Dendritic cell treated with granulocyte-macrophage colony-stimulating factor and Interleukin-4, amounts not matched to agents 40 ng/mL and 50 ng/mL, for 4 days (primary cell): ENCODE measurements around the gene DDX56.

Experiments used
- H3K27ac Mint-ChIP-seq: one replicate; pipeline ENCODE4 v1.8.0; 2022; ENCODE audit warnings: mild to moderate bottlenecking, mixed read lengths
- H3K27me3 Mint-ChIP-seq: one replicate; pipeline ENCODE4 v1.8.0; 2022; ENCODE audit warnings: mild to moderate bottlenecking, mixed read lengths
- H3K36me3 Mint-ChIP-seq: one replicate; pipeline ENCODE4 v1.8.0; 2022; ENCODE audit warnings: low read depth, mixed read lengths
- H3K4me1 Mint-ChIP-seq: one replicate; pipeline ENCODE4 v1.8.0; 2022; ENCODE audit warnings: low read depth, mixed read lengths
- H3K4me3 Mint-ChIP-seq: one replicate; pipeline ENCODE4 v1.8.0; 2022; ENCODE audit warnings: mild to moderate bottlenecking, moderate library complexity, mixed read lengths
- H3K9me3 Mint-ChIP-seq: one replicate; pipeline ENCODE4 v1.8.0; 2022; ENCODE audit warnings: mixed read lengths
- intact Hi-C: fragments of 100-400 bp; cut with micrococcal nuclease; formaldehyde crosslinking; loops from one replicate; pipeline ENCODE4 v1.15.0; 2022

DDX56 gene, protein sequence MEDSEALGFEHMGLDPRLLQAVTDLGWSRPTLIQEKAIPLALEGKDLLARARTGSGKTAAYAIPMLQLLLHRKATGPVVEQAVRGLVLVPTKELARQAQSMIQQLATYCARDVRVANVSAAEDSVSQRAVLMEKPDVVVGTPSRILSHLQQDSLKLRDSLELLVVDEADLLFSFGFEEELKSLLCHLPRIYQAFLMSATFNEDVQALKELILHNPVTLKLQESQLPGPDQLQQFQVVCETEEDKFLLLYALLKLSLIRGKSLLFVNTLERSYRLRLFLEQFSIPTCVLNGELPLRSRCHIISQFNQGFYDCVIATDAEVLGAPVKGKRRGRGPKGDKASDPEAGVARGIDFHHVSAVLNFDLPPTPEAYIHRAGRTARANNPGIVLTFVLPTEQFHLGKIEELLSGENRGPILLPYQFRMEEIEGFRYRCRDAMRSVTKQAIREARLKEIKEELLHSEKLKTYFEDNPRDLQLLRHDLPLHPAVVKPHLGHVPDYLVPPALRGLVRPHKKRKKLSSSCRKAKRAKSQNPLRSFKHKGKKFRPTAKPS

DNA sequence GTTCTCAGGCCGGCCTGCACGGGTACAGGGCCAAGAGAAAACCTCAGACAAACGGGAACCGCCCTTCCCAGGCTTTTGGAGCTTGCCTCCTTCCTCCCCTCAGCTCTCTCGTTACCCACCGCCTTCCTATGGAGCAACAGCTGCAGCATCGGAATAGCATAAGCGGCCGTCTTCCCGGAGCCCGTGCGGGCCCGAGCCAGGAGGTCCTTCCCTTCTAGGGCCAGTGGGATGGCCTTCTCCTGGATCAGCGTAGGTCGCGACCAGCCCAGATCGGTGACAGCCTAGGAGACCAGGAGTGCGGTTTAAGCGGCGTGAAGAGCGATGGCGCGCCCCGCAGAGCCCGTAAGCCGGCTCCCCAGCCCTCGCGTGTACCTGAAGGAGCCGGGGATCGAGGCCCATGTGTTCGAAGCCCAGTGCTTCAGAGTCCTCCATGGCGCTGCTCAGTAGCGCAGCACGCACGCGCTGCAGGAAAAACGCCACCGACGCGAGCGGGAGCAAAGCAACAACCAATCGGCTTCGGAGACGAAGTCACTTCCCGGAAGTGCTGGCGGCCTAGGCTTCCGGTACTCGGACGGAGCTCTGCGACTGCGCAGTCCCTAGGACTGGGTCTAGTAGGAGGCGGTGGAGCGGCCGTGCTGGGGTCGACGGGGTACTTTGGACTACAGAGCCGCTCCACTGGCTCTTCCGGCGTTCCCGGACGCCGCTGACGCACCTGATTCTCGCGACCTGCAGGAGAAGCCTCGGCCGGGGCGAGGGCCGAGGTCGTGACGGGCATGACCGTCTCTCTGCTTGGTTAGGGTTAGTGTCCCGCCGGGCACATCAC is at the start of gene DDX56:
Gene DDX56 (minus strand): TSS at position 445 of the 823 bp plus-strand sequence. CDS start 13 bp downstream, at position 432.
- H3K36me3 Mint-ChIP-seq, result peaks cover 89% of the 10 kb centered on the region
- peaks cover 26% of the 10 kb centered on the region for H3K4me1 Mint-ChIP-seq
- H3K9me3 Mint-ChIP-seq, result no peaks in the 10 kb centered on the region
- peak within 1 kb of the TSS; percentile 84 for H3K4me3 Mint-ChIP-seq
- H3K27me3 Mint-ChIP-seq, result no peaks in the 10 kb centered on the region
- intact Hi-C loops, result no loop called here
- peak within 1 kb of the TSS; percentile 92 for H3K27ac Mint-ChIP-seq

DNA sequence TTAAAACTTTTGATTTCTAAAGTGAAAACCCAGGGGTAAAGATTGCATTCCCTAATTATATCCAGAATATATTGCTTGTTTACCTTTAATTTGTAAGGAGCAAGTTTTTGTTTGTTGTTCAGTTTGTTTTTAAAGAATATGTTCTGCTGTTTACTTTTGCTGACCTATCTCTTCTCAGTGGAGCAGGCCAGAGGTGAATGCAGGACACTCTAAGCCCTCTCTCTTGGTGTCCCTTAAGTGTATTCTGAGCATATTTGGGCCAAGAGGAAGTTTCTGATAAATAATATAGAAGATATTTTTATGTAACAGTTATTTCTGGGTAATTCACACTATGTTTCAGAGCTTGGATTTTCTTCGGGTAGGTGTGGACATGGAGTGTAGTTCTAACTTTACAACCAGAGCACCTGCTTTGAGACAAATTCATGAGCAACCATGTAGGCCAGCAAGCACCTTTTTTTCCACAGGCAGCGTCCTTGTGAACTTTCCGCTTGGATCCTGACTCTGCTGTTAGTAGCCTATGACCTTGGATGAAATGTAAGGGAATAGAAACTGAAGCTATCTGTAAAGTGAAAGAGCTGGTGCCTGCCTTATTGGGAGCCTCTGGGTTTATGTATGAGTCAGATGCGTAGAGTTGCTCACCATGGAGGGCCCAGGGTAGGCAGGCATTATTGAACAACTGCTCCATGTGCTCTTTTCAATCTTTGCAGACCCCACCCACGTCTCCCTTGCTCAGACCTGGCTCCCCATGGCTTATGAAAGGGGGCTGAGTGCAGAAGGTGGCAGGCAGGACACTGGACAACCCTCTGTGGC is 48.8 kb upstream of the DDX56 start:
- Mint-ChIP-seq H3K27ac (peak overlapping the region; percentile 91), H3K4me3 (no peak overlapping the region), H3K27me3 (no peaks in the 10 kb centered on the region), H3K4me1 (peaks cover 63% of the 10 kb centered on the region), H3K36me3 (peaks cover 79% of the 10 kb centered on the region), H3K9me3 (no peaks in the 10 kb centered on the region)
- intact Hi-C loops, result no loop called here

DNA sequence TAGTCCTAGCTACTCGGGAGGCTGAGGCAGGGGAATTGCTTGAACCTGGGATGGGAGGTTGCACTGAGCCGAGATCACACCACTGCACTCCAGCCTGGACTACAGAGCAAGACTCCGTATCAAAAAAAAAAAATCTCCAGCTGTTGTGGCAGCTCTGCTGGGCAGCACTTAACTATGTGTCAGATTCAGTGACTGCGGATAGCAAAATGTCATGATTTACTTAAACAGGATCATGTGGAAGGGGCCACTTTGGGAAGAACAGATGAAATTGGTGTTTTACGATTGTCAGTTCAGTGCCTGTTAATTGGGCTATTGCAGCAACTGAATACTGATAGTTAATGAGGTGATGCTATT is 48.0 kb upstream of the DDX56 start:
- Mint-ChIP-seq H3K36me3 (peaks cover 71% of the 10 kb centered on the region), H3K4me1 (peaks cover 71% of the 10 kb centered on the region), H3K4me3 (peak overlapping the region; percentile 53), H3K27me3 (no peaks in the 10 kb centered on the region), H3K27ac (peak overlapping the region; percentile 91), H3K9me3 (no peaks in the 10 kb centered on the region)
- intact Hi-C loops, result loop anchor here (2.0 kb wide), 1 partner anchor 15 kb away; the partner anchor contains the start of gene OGDH

DNA sequence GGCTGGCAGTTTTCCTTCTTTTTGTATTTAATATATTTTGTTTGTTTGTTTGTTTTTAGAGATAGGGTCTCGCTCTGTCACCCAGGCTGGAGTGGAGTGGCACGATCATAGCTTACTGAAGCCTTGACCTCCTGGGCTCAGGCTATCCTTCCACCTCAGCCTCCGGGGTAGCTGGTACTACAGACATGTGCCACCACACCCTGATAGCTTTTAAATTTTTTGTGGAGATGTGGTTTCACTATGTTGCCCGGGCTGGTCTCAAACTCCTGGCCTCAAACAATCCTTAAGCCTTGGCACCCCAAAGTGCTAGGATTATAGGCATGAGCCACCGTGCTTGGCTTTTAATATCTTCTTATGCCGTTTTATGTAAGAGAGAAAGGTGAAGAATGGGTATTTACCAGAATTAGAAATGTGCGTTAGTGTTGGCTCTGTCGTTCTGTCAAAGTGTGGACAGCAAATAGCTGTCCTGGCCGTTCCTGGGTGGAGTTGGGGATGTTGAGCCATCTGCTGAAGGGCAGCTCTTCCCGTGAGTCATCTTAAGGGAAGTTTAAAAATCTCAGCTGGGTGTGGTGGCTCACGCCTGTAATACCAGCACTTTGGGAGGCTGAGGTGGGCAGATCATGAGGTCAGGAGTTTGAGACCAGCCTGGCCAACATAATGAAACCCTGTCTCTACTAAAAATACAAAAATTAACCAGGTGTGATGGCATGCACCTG is 47.5 kb upstream of the DDX56 start:
- intact Hi-C loops, result loop anchor here (2.0 kb wide), 1 partner anchor 14 kb away; the partner anchor contains the start of gene OGDH
- H3K9me3 Mint-ChIP-seq, result no peaks in the 10 kb centered on the region
- H3K27me3 Mint-ChIP-seq, result no peaks in the 10 kb centered on the region
- peak overlapping the region; percentile 91 for H3K27ac Mint-ChIP-seq
- peaks cover 72% of the 10 kb centered on the region for H3K4me1 Mint-ChIP-seq
- peak overlapping the region; percentile 53 for H3K4me3 Mint-ChIP-seq
- H3K36me3 Mint-ChIP-seq, result peaks cover 66% of the 10 kb centered on the region

DNA sequence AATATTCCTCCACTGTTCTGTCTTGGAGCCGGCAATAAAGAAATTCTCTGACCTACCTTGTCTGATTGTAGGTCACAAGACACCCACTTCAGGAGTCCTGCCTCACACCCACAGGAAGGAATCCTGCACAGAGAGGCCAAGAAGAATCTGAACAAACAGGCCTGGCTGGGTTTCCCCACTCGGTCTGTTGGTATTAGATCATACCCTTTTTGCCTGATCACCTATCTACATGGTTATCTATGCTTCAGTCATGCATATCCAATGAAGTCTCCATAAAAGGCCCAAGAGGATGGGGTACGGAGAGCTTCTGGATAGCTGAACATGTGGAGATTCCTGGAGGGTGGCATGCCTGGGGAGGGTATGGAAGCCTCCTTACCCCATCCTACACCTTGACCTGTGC is 45.0 kb upstream of the DDX56 start:
- Mint-ChIP-seq H3K27me3 (no peaks in the 10 kb centered on the region), H3K4me3 (no peak overlapping the region), H3K9me3 (no peaks in the 10 kb centered on the region), H3K4me1 (peaks cover 86% of the 10 kb centered on the region), H3K36me3 (peaks cover 50% of the 10 kb centered on the region), H3K27ac (peak overlapping the region; percentile 91)
- intact Hi-C loops, result no loop called here

DNA sequence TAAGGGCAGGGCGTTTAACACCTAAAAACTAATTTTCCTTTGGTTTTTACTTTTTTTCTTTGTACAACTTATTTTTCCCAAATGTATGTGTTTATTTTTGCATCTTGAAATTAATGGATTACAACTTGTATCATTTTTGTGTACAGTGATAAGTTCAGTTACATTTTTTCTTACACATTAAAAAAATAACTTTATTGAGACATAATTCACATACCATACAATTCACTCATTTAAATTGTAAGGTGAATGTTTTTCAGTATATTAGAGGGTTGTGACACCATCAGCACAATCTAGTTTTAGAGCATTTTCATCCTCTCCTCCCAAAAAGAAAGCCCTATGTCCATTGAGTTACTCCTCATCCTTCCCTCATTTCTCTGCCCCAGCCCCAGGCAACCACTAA is 44.3 kb upstream of the DDX56 start:
- no peaks in the 10 kb centered on the region for H3K9me3 Mint-ChIP-seq
- intact Hi-C loops, result no loop called here
- peak overlapping the region; percentile 91 for H3K27ac Mint-ChIP-seq
- H3K4me3 Mint-ChIP-seq, result no peak overlapping the region
- peaks cover 47% of the 10 kb centered on the region for H3K36me3 Mint-ChIP-seq
- H3K27me3 Mint-ChIP-seq, result no peaks in the 10 kb centered on the region
- peaks cover 83% of the 10 kb centered on the region for H3K4me1 Mint-ChIP-seq

DNA sequence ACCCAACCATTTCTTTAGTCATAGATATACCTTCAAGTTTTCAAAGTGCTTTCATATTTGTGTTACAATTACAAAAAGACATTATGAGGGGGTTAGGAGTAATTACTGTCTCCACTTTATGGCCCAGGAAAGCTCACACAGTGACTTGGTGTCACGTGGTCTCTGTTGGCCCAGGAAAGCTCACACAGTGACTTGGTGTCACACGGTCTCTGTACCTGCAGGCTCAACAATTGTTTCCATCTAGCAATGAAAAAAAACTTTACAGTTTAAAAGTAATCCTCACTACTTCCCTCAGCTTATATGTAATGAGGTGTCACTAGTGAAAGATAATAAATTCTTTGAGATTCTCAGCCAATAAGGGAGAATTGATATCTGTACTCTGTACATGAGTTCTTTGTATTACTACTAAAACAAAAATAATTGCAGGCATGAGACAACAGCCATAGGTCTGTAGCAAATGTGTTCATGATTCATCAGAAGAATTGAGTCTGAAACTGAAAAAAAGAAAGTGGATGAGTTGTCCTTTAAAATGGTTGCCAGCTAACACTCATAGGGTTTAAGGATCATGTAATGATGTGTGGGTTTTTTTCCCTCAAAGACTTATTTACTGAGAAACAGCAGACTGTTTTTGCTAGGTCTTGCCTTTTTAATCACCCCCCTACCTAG is 43.6 kb upstream of the DDX56 start:
- H3K27ac Mint-ChIP-seq, result peak overlapping the region; percentile 75

DNA sequence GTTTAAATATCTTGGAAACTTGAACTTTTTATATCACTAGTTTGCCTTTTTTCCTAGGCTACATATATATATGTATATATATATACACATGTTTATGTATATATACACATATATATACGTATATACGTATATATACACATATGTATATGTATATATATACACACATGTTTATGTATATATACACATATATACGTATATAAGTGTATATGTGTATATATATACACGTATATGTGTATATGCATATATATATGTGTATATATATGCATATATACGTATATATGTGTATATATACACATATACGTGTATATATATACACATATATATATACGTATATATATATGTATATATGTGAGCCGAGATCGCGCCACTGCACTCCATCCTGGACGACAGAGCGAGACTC is 42.8 kb upstream of the DDX56 start:
- Mint-ChIP-seq H3K27me3 (no peaks in the 10 kb centered on the region), H3K4me3 (no peak overlapping the region), H3K36me3 (peaks cover 54% of the 10 kb centered on the region), H3K27ac (peak overlapping the region; percentile 75), H3K9me3 (no peaks in the 10 kb centered on the region), H3K4me1 (peaks cover 85% of the 10 kb centered on the region)
- intact Hi-C loops, result no loop called here

More for the DNA sequence above, 43.6 kb upstream of the DDX56 start:
- Mint-ChIP-seq H3K4me1 (peaks cover 84% of the 10 kb centered on the region), H3K9me3 (no peaks in the 10 kb centered on the region), H3K4me3 (no peak overlapping the region), H3K36me3 (peaks cover 50% of the 10 kb centered on the region), H3K27me3 (no peaks in the 10 kb centered on the region)
- intact Hi-C loops, result no loop called here

DNA sequence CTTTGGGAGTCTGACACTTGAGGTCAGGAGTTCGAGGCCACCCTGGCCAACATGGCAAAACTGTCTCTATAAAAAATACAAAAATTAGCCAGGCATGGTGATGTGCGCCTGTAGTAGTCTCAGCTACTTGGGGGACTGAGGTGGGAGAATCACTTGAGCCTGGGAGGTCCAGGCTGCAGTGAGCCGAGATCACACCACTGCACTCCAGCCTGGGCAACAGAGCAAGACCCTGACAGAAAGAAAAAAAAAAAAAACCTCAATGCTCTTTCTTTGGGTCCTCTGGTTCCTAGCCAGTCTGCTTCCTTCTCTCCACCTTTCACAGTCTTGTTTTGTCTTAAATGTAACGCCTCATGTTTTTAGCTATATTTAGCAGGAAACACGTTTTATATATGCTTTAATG is 42.1 kb upstream of the DDX56 start:
- no peaks in the 10 kb centered on the region for H3K27me3 Mint-ChIP-seq

DNA sequence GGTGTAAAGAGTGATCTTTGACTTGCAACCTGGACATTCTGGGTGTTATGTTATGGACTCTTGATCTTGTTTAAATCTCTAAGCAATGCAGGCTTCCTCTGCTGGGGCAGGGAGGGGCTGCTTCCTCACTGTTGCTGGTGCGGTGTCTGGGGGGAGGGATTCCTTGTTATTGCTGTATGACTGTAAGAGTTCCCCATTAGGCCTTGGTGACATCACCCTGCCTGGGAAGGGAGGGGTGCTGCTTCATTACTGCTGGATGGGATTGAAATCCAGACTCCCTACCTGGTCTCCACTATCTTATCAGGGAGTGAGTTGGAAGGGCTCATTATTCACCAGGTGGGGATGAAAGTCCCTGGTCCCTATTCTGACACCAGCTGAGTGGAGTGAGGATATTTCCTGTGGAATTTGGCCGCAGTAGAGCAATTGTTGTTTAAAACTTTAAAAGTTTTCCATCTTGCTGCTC is 41.5 kb upstream of the DDX56 start:
- Mint-ChIP-seq H3K4me1 (peaks cover 79% of the 10 kb centered on the region), H3K36me3 (peaks cover 52% of the 10 kb centered on the region), H3K4me3 (peak overlapping the region; percentile 49), H3K9me3 (no peaks in the 10 kb centered on the region), H3K27me3 (no peaks in the 10 kb centered on the region), H3K27ac (peak overlapping the region; percentile 86)
- intact Hi-C loops, result no loop called here

More for the DNA sequence above, 42.1 kb upstream of the DDX56 start:
- Mint-ChIP-seq H3K4me1 (peaks cover 78% of the 10 kb centered on the region), H3K27ac (peak overlapping the region; percentile 86), H3K4me3 (no peak overlapping the region), H3K9me3 (no peaks in the 10 kb centered on the region), H3K36me3 (peaks cover 47% of the 10 kb centered on the region)
- intact Hi-C loops, result no loop called here

DNA sequence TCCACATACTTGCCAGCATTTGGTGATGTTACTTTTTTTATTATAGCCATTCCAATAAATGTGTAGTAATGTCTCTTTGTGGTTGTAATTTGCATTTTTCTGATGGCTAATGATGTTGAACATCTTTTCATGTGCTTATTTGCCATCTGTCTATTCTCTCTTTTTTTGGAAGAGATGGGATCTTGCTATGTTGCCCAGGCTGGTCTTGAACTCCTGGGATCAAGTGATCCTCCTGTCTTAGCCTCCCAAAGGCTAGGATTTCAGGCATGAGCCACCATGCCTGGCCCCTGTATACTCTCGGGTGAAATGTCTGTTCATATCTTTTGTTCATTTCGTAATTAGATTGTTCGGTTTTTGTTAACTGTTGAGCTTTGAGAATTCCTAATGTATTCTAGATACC is 36.1 kb upstream of the DDX56 start:
- Mint-ChIP-seq H3K36me3 (peaks cover 64% of the 10 kb centered on the region), H3K27me3 (peaks cover 1% of the 10 kb centered on the region), H3K27ac (peak overlapping the region; percentile 98), H3K4me1 (peaks cover 74% of the 10 kb centered on the region), H3K9me3 (no peaks in the 10 kb centered on the region), H3K4me3 (no peak overlapping the region)
- intact Hi-C loops, result no loop called here

DNA sequence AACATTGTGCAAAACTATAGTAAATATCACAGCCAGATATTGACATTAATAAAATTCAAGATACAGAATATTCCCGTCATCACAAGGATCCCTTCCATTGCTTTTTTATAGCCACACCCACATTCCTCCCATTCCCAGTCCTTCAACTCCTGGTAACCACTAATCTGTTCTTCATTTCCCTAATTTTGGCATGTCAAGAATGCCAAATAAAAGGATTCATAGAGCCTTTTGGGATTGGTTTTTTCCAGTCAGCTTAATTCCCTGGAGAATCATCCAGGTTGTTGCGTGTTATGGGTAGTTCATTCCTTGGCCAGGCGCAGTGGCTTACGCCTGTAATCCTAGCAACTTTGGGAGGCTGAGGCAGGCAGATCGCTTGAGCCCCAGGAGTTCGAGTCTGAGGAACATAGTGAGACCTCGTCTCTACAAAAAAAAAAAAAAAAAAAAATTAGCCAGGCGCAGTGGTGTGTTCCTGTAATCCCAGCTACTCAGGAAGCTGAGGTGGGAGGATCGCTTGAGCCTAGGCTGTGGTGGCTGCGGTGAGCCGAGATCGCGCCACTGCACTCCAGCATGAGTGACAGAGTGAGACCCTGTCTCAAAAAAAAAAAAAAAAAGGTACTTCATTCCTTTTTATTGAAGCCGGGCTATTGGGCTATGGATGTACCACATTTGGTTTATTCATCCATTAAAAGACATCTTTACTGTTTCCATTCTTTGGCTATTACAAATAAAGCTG is 35.4 kb upstream of the DDX56 start:
- H3K27ac Mint-ChIP-seq, result peak overlapping the region; percentile 98
- H3K36me3 Mint-ChIP-seq, result peaks cover 59% of the 10 kb centered on the region
- H3K27me3 Mint-ChIP-seq, result peaks cover 3% of the 10 kb centered on the region
- peaks cover 70% of the 10 kb centered on the region for H3K4me1 Mint-ChIP-seq
- intact Hi-C loops, result no loop called here
- H3K9me3 Mint-ChIP-seq, result no peaks in the 10 kb centered on the region
- H3K4me3 Mint-ChIP-seq, result peak overlapping the region; percentile 32
